Body of pancreas (tissue), 4 donors: Measurements from ENCODE around the gene SPEM2.

ENCODE experiments used
- POLR2A ChIP-seq, 3 donors: fragments of 450-650 bp; IDR thresholded peaks; one replicate each; pipeline ENCODE4 v1.6.1; 2016; ENCODE audit warnings: antibody characterized with exemption in 3 of 3, mild to moderate bottlenecking in 2 of 3
- TF ChIP-seq, protein P1 (sequence below), 7 experiments: fragments of 450-650 bp in 4 of 7; fragments of 200-600 bp in 3 of 7; sonication (generic) in 3 of 7; IDR thresholded peaks; one replicate each; pipeline ENCODE4 v1.5.1; 2016 to 2019; ENCODE audit warnings: antibody characterized with exemption in 7 of 7

GRCh38 chr17:7379134-7379533 lies 46.3 kb upstream of the SPEM2 start:
- TF ChIP-seq POLR2A (IDR thresholded peaks at IDR 0.05) = no peak
- TF ChIP-seq, protein P1, sequence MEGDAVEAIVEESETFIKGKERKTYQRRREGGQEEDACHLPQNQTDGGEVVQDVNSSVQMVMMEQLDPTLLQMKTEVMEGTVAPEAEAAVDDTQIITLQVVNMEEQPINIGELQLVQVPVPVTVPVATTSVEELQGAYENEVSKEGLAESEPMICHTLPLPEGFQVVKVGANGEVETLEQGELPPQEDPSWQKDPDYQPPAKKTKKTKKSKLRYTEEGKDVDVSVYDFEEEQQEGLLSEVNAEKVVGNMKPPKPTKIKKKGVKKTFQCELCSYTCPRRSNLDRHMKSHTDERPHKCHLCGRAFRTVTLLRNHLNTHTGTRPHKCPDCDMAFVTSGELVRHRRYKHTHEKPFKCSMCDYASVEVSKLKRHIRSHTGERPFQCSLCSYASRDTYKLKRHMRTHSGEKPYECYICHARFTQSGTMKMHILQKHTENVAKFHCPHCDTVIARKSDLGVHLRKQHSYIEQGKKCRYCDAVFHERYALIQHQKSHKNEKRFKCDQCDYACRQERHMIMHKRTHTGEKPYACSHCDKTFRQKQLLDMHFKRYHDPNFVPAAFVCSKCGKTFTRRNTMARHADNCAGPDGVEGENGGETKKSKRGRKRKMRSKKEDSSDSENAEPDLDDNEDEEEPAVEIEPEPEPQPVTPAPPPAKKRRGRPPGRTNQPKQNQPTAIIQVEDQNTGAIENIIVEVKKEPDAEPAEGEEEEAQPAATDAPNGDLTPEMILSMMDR (IDR thresholded peaks at IDR 0.05) = no peak
